Lung (tissue), 12 donors: ENCODE data around the gene MRPS14. TPM values are rescaled to one million over a fixed set of nuclear protein-coding genes. Genes with fewer than 3 reads are reported as not detected.

Source experiments
- ATAC-seq: fragments of 200-7000 bp; cut with Tn5 transposase; one replicate; pipeline ENCODE4 v1.9.1; 2020; ENCODE audit warnings: moderate number of reproducible peaks; ENCODE audit not compliant: insufficient read depth, low FRiP score
- DNase-seq, 3 donors: peaks; one replicate each; pipeline ENCODE4 v3.0.0-alpha.2; 2013 to 2017
- H3K27ac ChIP-seq, 2 donors: one replicate each; pipeline ENCODE4 v1.5.1; 2013; ENCODE audit warnings: mild to moderate bottlenecking in 2 of 2, moderate library complexity in 2 of 2, control low read depth in 1 of 2, inconsistent platforms in 1 of 2, low read depth in 1 of 2, low read length in 1 of 2
- H3K27me3 ChIP-seq, 3 donors: one replicate each; pipeline ENCODE4 v1.5.1; 2013; ENCODE audit warnings: low read length in 2 of 3; ENCODE audit not compliant: control insufficient read depth in 3 of 3, insufficient read depth in 3 of 3
- H3K36me3 ChIP-seq, 4 donors: one replicate each; pipeline ENCODE4 v1.5.1; 2013; ENCODE audit warnings: low read length in 4 of 4, mild to moderate bottlenecking in 1 of 4, moderate library complexity in 1 of 4; ENCODE audit not compliant: control insufficient read depth in 4 of 4, insufficient read depth in 4 of 4
- H3K4me1 ChIP-seq, 5 donors: one replicate each; pipeline ENCODE4 v1.5.1; 2013; ENCODE audit warnings: low read length in 5 of 5, mild to moderate bottlenecking in 2 of 5, moderate library complexity in 1 of 5; ENCODE audit not compliant: control insufficient read depth in 5 of 5, insufficient read depth in 5 of 5
- H3K4me3 ChIP-seq: one replicate; pipeline ENCODE4 v1.5.1; 2013; ENCODE audit warnings: mild to moderate bottlenecking, control low read depth, moderate library complexity
- H3K9ac ChIP-seq, 2 donors: one replicate each; pipeline ENCODE4 v1.5.1; 2013; ENCODE audit warnings: low read length in 2 of 2, control low read depth in 1 of 2; ENCODE audit not compliant: insufficient read depth in 1 of 2
- H3K9me3 ChIP-seq, 4 donors: one replicate each; pipeline ENCODE4 v1.5.1; 2013; ENCODE audit warnings: low read length in 3 of 4, mild to moderate bottlenecking in 1 of 4, moderate library complexity in 1 of 4; ENCODE audit not compliant: control insufficient read depth in 4 of 4, insufficient read depth in 3 of 4
- CTCF ChIP-seq: IDR thresholded peaks from 2 replicates; pipeline ENCODE4 v1.5.1; 2012; ENCODE audit warnings: mild to moderate bottlenecking; ENCODE audit errors: control extremely low read depth, extremely low read depth
- WGBS, 2 donors: extraction: QIAGEN DNeasy Blood & Tissue Kit; methylation state at CpG; one replicate each; pipeline ENCODE4 v1.1.7; 2013; 5-methylcytosine and 5-hydroxymethylcytosine counted together
- polyA plus RNA-seq, 2 donors: library from polyadenylated mRNA; stranded (reverse); fragments of 200-250 nt; gene quantifications; one replicate each; pipeline ENCODE4 v1.2.1, GENCODE V29; 2013
- total RNA-seq, 2 donors: library from RNA; depleted of rRNA in 1 of 2; stranded (reverse); fragments of >200 nt in 1 of 2; gene quantifications; one replicate each; pipeline ENCODE4 v1.2.1, GENCODE V29; 2014 to 2021
- donor health status: control.
- donor health status: control.
- donor health status: Bipolar disorder and iron deficiency.
- donor health status: healthy.
- donor health status: DM: yes; HTN: yes; CAD: no.

Gene MRPS14
- total and polyA plus RNA-seq, 4 donors = 13.4 to 39.7 (median 23.5) TPM

DNA sequence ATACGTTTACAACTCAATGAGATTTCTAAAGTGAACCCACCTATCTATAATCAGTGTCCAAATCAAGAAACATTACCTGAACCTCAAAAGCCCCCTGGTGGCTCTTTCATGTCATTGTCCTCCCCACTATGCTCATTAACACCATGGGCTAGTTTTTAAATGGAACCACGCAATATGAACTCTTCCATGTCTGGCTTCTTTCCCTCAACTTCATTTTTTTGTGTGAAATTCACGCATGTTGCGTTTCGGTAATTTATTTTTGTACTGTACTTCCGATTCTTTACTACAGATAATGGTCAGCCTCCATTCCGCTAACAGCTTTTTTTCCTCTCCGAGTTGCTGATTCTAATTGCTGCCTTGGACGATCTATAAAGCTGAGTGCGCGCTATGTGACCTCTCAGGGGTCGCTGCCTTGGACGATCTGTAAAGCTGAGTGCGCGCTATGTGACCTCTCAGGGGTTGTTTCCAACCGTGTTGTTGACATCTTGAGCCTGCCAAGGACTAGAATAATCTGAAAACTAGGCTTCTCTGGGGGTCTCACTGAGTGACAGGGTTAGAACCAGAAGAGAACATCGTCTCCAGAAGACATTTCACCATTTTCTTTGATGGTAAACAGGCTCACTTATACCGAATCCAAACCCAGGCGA lies 24.5 kb downstream of the MRPS14 start:
- Histone ChIP-seq H3K27ac (peak overlapping the region; percentile 96 to 97), H3K4me3 (peak overlapping the region; percentile 63), H3K36me3 (no peaks in the 10 kb centered on the region), H3K9me3 (no peaks in the 10 kb centered on the region), H3K27me3 (no peaks in the 10 kb centered on the region), H3K9ac (peak overlapping the region; percentile 97 to 99), H3K4me1 (peaks cover 3 to 27% (median 6%) of the 10 kb centered on the region in 5 donors)
- ATAC-seq (no peak), DNase-seq (peak in 2 of 3 donors; percentile 69 to 74)
- peak; percentile 51 for TF ChIP-seq CTCF
- 12 to 18% methylated on average over 19 of the region's 19 CpGs for WGBS, 2 donors

DNA sequence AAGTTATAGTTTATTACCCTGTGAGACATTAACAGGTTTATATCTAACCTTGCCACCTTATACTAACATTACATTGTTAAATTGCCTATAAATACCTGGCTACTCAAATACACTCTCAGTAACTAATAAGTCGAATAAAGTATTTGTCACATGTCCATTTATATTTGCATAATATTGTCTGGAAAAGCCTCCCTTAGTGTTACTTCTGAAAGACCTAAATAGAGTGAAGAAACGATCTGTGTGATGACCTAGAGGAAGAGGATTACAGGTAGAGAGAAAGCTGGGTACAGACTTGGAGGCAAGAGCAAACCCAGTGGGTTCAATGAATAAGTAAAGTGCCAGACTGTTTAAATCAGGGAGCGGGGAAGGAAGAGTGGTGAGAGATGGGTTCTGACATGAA lies 26.2 kb downstream of the MRPS14 start:
- no peak overlapping the region for H3K4me3 ChIP-seq
- no peak overlapping the region for H3K9ac ChIP-seq
- 92 to 94% methylated on average over 3 of the region's 3 CpGs for WGBS, 2 donors
- no peaks in the 10 kb centered on the region for H3K27me3 ChIP-seq
- no peaks in the 10 kb centered on the region for H3K9me3 ChIP-seq
- H3K36me3 ChIP-seq = no peaks in the 10 kb centered on the region
- ATAC-seq (no peak), DNase-seq (no peak)
- TF ChIP-seq CTCF = no peak
- H3K4me1 ChIP-seq = peaks cover 0 to 14% (median 4%) of the 10 kb centered on the region in 5 donors
- H3K27ac ChIP-seq = no peak overlapping the region

DNA sequence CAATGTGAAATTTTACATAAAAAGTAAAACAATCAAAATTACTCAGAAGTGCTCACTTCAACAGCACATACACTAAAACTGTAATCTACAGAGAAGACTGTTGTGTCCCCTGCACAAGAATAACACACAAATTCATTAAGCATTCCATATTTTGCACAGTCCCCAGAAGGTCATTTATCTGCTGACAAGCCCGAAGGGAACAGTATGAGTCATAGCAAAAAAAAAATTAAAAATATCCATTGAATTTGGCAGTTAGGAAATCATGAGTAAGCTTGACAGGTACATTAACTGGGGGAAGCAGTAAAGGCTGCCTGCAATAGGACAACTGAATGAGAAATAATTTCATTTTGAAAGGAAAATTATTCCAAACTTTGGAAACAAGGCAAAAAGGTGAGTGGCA lies 26.7 kb downstream of the MRPS14 start:
- ATAC-seq = no peak
- no peak for TF ChIP-seq CTCF
- Histone ChIP-seq H3K36me3 (no peaks in the 10 kb centered on the region), H3K27ac (no peak overlapping the region), H3K27me3 (no peaks in the 10 kb centered on the region), H3K9me3 (no peaks in the 10 kb centered on the region), H3K9ac (no peak overlapping the region), H3K4me1 (peaks cover 0 to 20% (median 4%) of the 10 kb centered on the region in 5 donors), H3K4me3 (no peak overlapping the region)
- DNase-seq = no peak
- 30 to 54% methylated on average over 1 of the region's 1 CpG for WGBS, 2 donors

GRCh38 chr1:174995916-174996315 lies 27.3 kb downstream of the MRPS14 start:
- no peak overlapping the region for H3K4me3 ChIP-seq
- H3K36me3 ChIP-seq = no peaks in the 10 kb centered on the region
- H3K9ac ChIP-seq = no peak overlapping the region
- no peak overlapping the region for H3K27ac ChIP-seq
- WGBS, 2 donors = 82 to 100% methylated on average over 1 of the region's 1 CpG
- TF ChIP-seq CTCF = no peak
- ATAC-seq (no peak), DNase-seq (no peak)
- H3K9me3 ChIP-seq = no peaks in the 10 kb centered on the region
- no peaks in the 10 kb centered on the region for H3K27me3 ChIP-seq
- peaks cover 0 to 18% (median under 1%) of the 10 kb centered on the region in 5 donors for H3K4me1 ChIP-seq
